NT2/D1 (cell line): ENCODE data around the gene USP20.

ENCODE experiments used
- SUZ12 ChIP-seq: IDR thresholded peaks from 2 replicates; pipeline ENCODE4 v1.6.1; 2011; ENCODE audit not compliant: insufficient read length, insufficient read depth; ENCODE audit errors: extremely low read depth
- YY1 ChIP-seq: IDR thresholded peaks from 2 replicates; pipeline ENCODE4 v1.6.1; 2011; ENCODE audit not compliant: insufficient read length, insufficient read depth
- ZNF274 ChIP-seq: IDR thresholded peaks from 2 replicates; pipeline ENCODE4 v1.6.1; 2011; ENCODE audit warnings: mild to moderate bottlenecking, low read depth, low read length

- no peak for TF ChIP-seq ZNF274
- TF ChIP-seq YY1: no peak
- TF ChIP-seq SUZ12: no peak
Measured at GRCh38 chr9:129909851-129910250, 74.6 kb downstream of the USP20 start.
